ENCODE data around the gene LRIG1.

- TF ChIP-seq CTCF (IDR thresholded peaks at IDR 0.05) (no peak), POLR2A (IDR thresholded peaks at IDR 0.05) (no peak)
Observed at GRCh38 chr3:66404903-66405700, 95.7 kb downstream of the LRIG1 start.
